Fibroblast of skin of back (primary cell): Measurements from ENCODE around the gene IL20RA.

ENCODE experiments used
- DNase-seq: peaks from one replicate; pipeline ENCODE4 v3.0.0-alpha.2; 2013

The IL20RA gene

GRCh38 chr6:137043710-137044365 lies 927 bp downstream of the IL20RA start:
- peak; percentile 47 for DNase-seq

GRCh38 chr6:137040393-137040792 lies 4.4 kb downstream of the IL20RA start:
- no peak for DNase-seq

GRCh38 chr6:137039010-137039409 lies 5.8 kb downstream of the IL20RA start:
- DNase-seq, result no peak

GRCh38 chr6:137036566-137037300 lies 8.0 kb downstream of the IL20RA start:
- no peak for DNase-seq

GRCh38 chr6:137033828-137034227 lies 10.9 kb downstream of the IL20RA start:
- no peak for DNase-seq

GRCh38 chr6:137031122-137031521 lies 13.6 kb downstream of the IL20RA start:
- DNase-seq, result no peak

GRCh38 chr6:137028912-137029311 lies 15.9 kb downstream of the IL20RA start:
- DNase-seq, result no peak

GRCh38 chr6:137025786-137026730 lies 18.7 kb downstream of the IL20RA start:
- DNase-seq, result no peak

- DNase-seq, result no peak
Observed at GRCh38 chr6:137024237-137024990, 20.4 kb downstream of the IL20RA start.

GRCh38 chr6:137020776-137021175 lies 24.0 kb downstream of the IL20RA start:
- DNase-seq, result no peak

- DNase-seq, result no peak
Observed at GRCh38 chr6:137019476-137020272, 25.1 kb downstream of the IL20RA start.

GRCh38 chr6:137017081-137017480 lies 27.7 kb downstream of the IL20RA start:
- DNase-seq, result peak; percentile 63

- DNase-seq, result peak; percentile 90
Observed at GRCh38 chr6:137016356-137016755, 28.4 kb downstream of the IL20RA start.

- no peak for DNase-seq
Observed at GRCh38 chr6:137015943-137016342, 28.8 kb downstream of the IL20RA start.

GRCh38 chr6:137013738-137014602 lies 30.8 kb downstream of the IL20RA start:
- DNase-seq, result peak; percentile 92

- peak; percentile 99 for DNase-seq
Observed at GRCh38 chr6:137013031-137013430, 31.7 kb downstream of the IL20RA start.

- DNase-seq, result no peak
Observed at GRCh38 chr6:137011406-137011805, 33.4 kb downstream of the IL20RA start.

GRCh38 chr6:137010128-137010718 lies 34.5 kb downstream of the IL20RA start:
- no peak for DNase-seq

GRCh38 chr6:137008204-137008603 lies 36.6 kb downstream of the IL20RA start:
- no peak for DNase-seq

GRCh38 chr6:137006056-137006455 lies 38.7 kb downstream of the IL20RA start:
- DNase-seq, result no peak
